ENCODE results near the gene CARD14.

The CARD14 gene

GRCh38 chr17:80163336-80163735 is 6.5 kb upstream of the CARD14 start:
- no peak for DNase-seq (ENCODE audit: low read depth)
- TF ChIP-seq, protein P1, sequence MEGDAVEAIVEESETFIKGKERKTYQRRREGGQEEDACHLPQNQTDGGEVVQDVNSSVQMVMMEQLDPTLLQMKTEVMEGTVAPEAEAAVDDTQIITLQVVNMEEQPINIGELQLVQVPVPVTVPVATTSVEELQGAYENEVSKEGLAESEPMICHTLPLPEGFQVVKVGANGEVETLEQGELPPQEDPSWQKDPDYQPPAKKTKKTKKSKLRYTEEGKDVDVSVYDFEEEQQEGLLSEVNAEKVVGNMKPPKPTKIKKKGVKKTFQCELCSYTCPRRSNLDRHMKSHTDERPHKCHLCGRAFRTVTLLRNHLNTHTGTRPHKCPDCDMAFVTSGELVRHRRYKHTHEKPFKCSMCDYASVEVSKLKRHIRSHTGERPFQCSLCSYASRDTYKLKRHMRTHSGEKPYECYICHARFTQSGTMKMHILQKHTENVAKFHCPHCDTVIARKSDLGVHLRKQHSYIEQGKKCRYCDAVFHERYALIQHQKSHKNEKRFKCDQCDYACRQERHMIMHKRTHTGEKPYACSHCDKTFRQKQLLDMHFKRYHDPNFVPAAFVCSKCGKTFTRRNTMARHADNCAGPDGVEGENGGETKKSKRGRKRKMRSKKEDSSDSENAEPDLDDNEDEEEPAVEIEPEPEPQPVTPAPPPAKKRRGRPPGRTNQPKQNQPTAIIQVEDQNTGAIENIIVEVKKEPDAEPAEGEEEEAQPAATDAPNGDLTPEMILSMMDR (IDR thresholded peaks at IDR 0.05; ENCODE audit: insufficient read depth, low read depth, low read length, missing control alignments): no peak

GRCh38 chr17:80164185-80164584 is 5.6 kb upstream of the CARD14 start:
- H3K4me3 ChIP-seq (ENCODE audit: low read length): no peak overlapping the region
- TF ChIP-seq, protein P1 (IDR thresholded peaks at IDR 0.05; ENCODE audit: insufficient read depth, low read depth, low read length, missing control alignments): no peak
- DNase-seq (ENCODE audit: low read depth): no peak

More at GRCh38 chr17:80163336-80163735, 6.5 kb upstream of the CARD14 start:
- no peak overlapping the region for H3K4me3 ChIP-seq (ENCODE audit: low read length)

GRCh38 chr17:80166446-80166845 is 3.4 kb upstream of the CARD14 start:
- peak; percentile 62 for DNase-seq (ENCODE audit: low read depth)
- TF ChIP-seq, protein P1 (IDR thresholded peaks at IDR 0.05; ENCODE audit: insufficient read depth, low read depth, low read length, missing control alignments): peak; percentile 3

GRCh38 chr17:80168371-80168770 is 1.5 kb upstream of the CARD14 start:
- TF ChIP-seq, protein P1 (IDR thresholded peaks at IDR 0.05; ENCODE audit: insufficient read depth, low read depth, low read length, missing control alignments): no peak
- DNase-seq (ENCODE audit: low read depth): no peak
- no peak overlapping the region for H3K4me3 ChIP-seq (ENCODE audit: low read length)

More at GRCh38 chr17:80166446-80166845, 3.4 kb upstream of the CARD14 start:
- H3K4me3 ChIP-seq (ENCODE audit: low read length): no peak overlapping the region

- DNase-seq (ENCODE audit: low read depth): no peak
- H3K4me3 ChIP-seq (ENCODE audit: low read length): no peak overlapping the region
- TF ChIP-seq, protein P1 (IDR thresholded peaks at IDR 0.05; ENCODE audit: insufficient read depth, low read depth, low read length, missing control alignments): no peak
Observed at GRCh38 chr17:80169107-80169506, 723 bp upstream of the CARD14 start.

DNA sequence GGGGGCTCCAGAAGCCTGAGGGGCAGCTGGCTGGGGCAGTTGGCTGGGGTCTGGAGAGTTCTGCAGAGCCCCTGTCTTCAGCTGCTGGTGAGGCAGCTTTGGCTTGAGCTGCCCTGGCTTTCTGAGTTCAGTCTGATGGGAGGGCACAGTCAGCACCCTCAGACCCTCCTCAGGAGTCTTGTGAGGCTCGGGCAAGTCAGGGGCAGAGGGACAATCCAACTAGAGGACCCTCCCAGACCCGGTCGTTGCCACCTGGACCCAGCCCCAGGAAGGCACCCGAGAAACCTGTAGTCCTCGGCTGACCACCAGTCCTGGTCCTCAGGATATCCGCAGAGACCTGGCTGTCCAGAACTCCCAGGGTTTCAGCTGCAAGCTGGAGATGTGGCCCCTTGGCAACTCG is 1.9 kb downstream of the CARD14 start:
- no peak for DNase-seq (ENCODE audit: low read depth)
- no peak overlapping the region for H3K4me3 ChIP-seq (ENCODE audit: low read length)
- TF ChIP-seq, protein P1 (IDR thresholded peaks at IDR 0.05; ENCODE audit: insufficient read depth, low read depth, low read length, missing control alignments): no peak

- no peak overlapping the region for H3K4me3 ChIP-seq (ENCODE audit: low read length)
- no peak for DNase-seq (ENCODE audit: low read depth)
- TF ChIP-seq, protein P1 (IDR thresholded peaks at IDR 0.05; ENCODE audit: insufficient read depth, low read depth, low read length, missing control alignments): no peak
Observed at GRCh38 chr17:80173126-80173525, 3.3 kb downstream of the CARD14 start.
